ENCODE data around the gene CERKL. TPM values are rescaled to one million over a fixed set of nuclear protein-coding genes. Genes with fewer than 3 reads are reported as not detected.

The CERKL gene
- polyA plus RNA-seq, 1 experiment = 0.06 TPM

DNA sequence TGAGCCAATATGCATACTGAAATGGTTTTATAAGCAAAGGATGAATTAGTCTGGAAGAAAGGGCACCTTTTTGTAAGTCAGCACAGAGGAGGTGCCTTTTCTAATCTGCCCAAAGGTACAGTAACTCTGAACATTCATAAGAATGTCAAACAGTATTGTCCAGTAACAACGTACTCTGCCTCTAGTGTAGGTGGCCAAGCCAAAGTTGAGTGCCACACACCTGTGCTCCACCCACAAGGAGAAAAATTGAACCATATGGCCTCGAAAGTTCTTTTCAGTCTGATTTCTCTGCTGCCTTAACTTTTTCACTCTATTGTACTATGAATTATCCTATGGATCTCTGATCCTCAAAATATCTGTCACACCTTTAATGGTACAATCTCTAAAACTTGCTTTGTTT is 86.8 kb downstream of the CERKL start:
- Histone ChIP-seq H3K27me3 (ENCODE audit: control insufficient read depth, insufficient read depth, low read length) (no peaks in the 10 kb centered on the region; the same call in 1 of the 2 replicates), H3K36me3 (ENCODE audit: control insufficient read depth, insufficient read depth, low read length) (no peaks in the 10 kb centered on the region), H3K4me3 (ENCODE audit: low read depth, low read length) (no peak overlapping the region)
- ChIA-PET CTCF (interaction anchor here (1.8 kb wide), 1 partner anchor 145 kb away, joined by 7 read pairs; no protein-coding TSS in a partner anchor), POLR2A (no interaction called here)
- no peak for TF ChIP-seq CTCF (IDR thresholded peaks at IDR 0.05; ENCODE audit: insufficient read depth, low read depth, low read length)
- no peak for DNase-seq (ENCODE audit: low read depth)

DNA sequence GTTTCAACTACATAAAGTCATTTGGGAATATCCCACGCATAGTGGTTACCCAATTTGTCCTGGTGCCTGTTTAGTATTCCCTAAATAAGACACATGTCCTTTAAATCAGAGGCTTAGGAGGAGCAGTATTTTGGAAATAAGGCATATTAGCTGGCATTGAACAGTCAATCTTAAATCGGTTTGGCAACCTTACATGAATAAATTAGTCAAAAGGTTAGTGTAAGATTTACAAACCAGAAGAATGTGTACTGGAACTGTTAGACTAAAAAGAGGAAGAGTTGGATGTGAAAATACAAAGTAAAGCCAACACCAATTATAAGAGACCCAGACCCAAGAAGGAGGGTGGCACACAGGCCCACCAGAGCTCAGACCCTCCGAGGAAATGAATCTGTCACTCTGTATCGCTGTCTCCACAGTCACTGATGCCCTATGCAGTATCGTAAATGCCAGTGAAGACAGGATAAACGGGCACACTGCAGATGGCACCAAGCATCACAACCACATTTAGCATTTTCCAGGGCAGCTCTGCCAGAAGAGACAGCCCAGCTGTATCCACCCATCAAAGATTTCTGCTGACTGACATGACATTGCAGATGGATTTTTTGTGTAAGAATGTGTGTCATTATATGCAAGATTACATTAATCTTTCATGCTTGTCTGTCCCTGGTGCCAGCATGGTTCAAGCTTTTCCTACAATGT is 90.4 kb downstream of the CERKL start:
- ChIA-PET POLR2A (no interaction called here), CTCF (no interaction called here)
- no peak overlapping the region for H3K4me3 ChIP-seq (ENCODE audit: low read depth, low read length)
- TF ChIP-seq CTCF (IDR thresholded peaks at IDR 0.05; ENCODE audit: insufficient read depth, low read depth, low read length) = no peak
- no peaks in the 10 kb centered on the region for H3K36me3 ChIP-seq (ENCODE audit: control insufficient read depth, insufficient read depth, low read length)
- H3K27me3 ChIP-seq (ENCODE audit: control insufficient read depth, insufficient read depth, low read length) = no peaks in the 10 kb centered on the region
- DNase-seq (ENCODE audit: low read depth) = no peak

- ChIA-PET CTCF (interaction anchor here (1.3 kb wide), 1 partner anchor 9 kb away, joined by 4 read pairs; no protein-coding TSS in a partner anchor), POLR2A (no interaction called here)
- H3K4me3 ChIP-seq (ENCODE audit: low read depth, low read length) = no peak overlapping the region
- no peak for TF ChIP-seq CTCF (IDR thresholded peaks at IDR 0.05; ENCODE audit: insufficient read depth, low read depth, low read length)
- no peak for DNase-seq (ENCODE audit: low read depth)
- no peaks in the 10 kb centered on the region for H3K36me3 ChIP-seq (ENCODE audit: control insufficient read depth, insufficient read depth, low read length)
- no peaks in the 10 kb centered on the region for H3K27me3 ChIP-seq (ENCODE audit: control insufficient read depth, insufficient read depth, low read length)
Observed at GRCh38 chr2:181563101-181563692, 93.7 kb downstream of the CERKL start.

- no peaks in the 10 kb centered on the region for H3K36me3 ChIP-seq (ENCODE audit: control insufficient read depth, insufficient read depth, low read length)
- no peak for DNase-seq (ENCODE audit: low read depth)
- ChIA-PET POLR2A (interaction anchor here (0.7 kb wide), 1 partner anchor 231 kb away, joined by 3 read pairs; no protein-coding TSS in a partner anchor), CTCF (interaction anchor here (1.1 kb wide), 1 partner anchor 15 kb away, joined by 3 read pairs; no protein-coding TSS in a partner anchor)
- no peak for TF ChIP-seq CTCF (IDR thresholded peaks at IDR 0.05; ENCODE audit: insufficient read depth, low read depth, low read length)
- no peaks in the 10 kb centered on the region for H3K27me3 ChIP-seq (ENCODE audit: control insufficient read depth, insufficient read depth, low read length)
- no peak overlapping the region for H3K4me3 ChIP-seq (ENCODE audit: low read depth, low read length)
Observed at GRCh38 chr2:181558371-181558770, 98.5 kb downstream of the CERKL start.

DNA sequence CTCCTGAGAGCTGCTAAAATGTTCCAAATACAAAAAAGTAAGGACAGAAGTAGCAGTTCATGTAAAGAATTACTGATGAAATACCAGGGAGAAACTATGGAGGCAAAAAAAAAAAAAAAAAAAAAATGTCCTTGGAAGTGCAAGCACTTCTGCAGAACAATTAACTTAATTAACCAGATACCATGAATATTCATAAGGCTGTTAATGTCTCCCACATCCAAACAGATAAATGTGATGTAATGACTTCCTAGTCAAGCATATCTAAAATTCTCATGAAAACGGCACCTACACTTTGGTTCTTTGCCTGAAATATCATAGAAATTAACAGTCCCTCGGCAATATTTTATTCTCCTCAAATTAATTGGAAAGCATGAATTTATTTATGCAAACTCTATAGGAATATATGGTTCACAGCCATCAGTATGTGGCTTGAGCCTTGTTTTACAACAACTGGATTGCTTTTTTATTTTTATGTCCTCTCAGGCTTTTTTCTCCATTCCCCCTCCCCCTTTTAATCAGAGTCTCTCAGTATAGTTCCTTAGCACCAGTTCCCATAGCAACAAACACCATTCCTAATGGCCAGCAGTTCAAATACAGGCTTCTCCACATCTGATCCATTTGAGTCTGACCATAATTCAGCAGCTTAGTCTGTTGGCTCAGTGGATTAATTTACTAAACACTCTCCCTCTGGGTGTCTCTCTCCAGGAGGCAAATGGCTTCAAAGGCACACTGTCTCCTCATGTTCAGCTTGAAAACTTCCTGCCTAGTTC is 102.7 kb downstream of the CERKL start:
- H3K27me3 ChIP-seq (ENCODE audit: control insufficient read depth, insufficient read depth, low read length) = no peaks in the 10 kb centered on the region
- no peak for DNase-seq (ENCODE audit: low read depth)
- no peaks in the 10 kb centered on the region for H3K36me3 ChIP-seq (ENCODE audit: control insufficient read depth, insufficient read depth, low read length)
- H3K4me3 ChIP-seq (ENCODE audit: low read depth, low read length) = no peak overlapping the region
- POLR2A ChIA-PET = no interaction called here
- TF ChIP-seq CTCF (IDR thresholded peaks at IDR 0.05; ENCODE audit: insufficient read depth, low read depth, low read length) = no peak
- CTCF ChIA-PET = no interaction called here

Measured in BJ (cell line).